Stomach smooth muscle (tissue), 2 donors: ENCODE results near the gene UPK2.
"Not testable (repeated sequence)": the region's sequence is repeated elsewhere in the genome, so short reads cannot be mapped to it uniquely, and the experiment has no call there.

Source experiments
- H3K27ac ChIP-seq: one replicate; pipeline ENCODE4 v1.7.0; 2013; ENCODE audit warnings: mild to moderate bottlenecking, low read length, inconsistent platforms
- H3K27me3 ChIP-seq, 2 donors: one replicate each; pipeline ENCODE4 v1.7.0; 2013; ENCODE audit warnings: low read length in 2 of 2; ENCODE audit not compliant: insufficient read depth in 2 of 2, control insufficient read depth in 1 of 2
- H3K36me3 ChIP-seq, 2 donors: one replicate each; pipeline ENCODE4 v1.7.0; 2013; ENCODE audit warnings: low read length in 2 of 2; ENCODE audit not compliant: control insufficient read depth in 2 of 2, insufficient read depth in 2 of 2
- H3K4me1 ChIP-seq: one replicate; pipeline ENCODE4 v1.7.0; 2013; ENCODE audit warnings: low read length; ENCODE audit not compliant: control insufficient read depth, insufficient read depth
- H3K4me3 ChIP-seq, 2 donors: one replicate each; pipeline ENCODE4 v1.7.0; 2013; ENCODE audit warnings: low read length in 2 of 2
- H3K9ac ChIP-seq, 2 donors: one replicate each; pipeline ENCODE4 v1.7.0; 2013; ENCODE audit warnings: low read length in 2 of 2, mild to moderate bottlenecking in 1 of 2
- H3K9me3 ChIP-seq, 2 donors: one replicate each; pipeline ENCODE4 v1.7.0; 2013; ENCODE audit warnings: low read length in 2 of 2; ENCODE audit not compliant: control insufficient read depth in 2 of 2
- donor health status: healthy.
- donor health status: Pancreatic carcinoma.

The UPK2 gene

DNA sequence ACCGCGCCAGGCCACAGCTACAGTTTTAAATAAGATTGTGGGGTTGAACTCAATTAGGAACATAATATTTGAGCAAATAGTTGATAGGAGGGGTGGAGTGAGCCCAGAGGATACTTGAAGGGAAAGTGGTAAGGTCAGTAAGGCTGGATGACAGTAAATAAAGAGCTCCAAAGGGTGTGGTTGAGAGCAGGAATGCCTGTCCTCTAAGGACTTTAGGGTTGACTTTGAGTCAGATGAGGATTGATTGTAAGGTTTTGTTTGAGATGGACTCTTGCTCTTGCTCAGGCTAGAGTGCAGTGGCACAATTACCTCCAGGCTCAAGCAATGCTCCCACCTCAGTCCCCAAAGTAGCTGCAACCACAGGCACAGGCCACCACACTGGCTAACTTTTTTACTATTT is 17.9 kb downstream of the UPK2 start:
- no peak overlapping the region for H3K9ac ChIP-seq
- H3K4me3 ChIP-seq = no peak overlapping the region

DNA sequence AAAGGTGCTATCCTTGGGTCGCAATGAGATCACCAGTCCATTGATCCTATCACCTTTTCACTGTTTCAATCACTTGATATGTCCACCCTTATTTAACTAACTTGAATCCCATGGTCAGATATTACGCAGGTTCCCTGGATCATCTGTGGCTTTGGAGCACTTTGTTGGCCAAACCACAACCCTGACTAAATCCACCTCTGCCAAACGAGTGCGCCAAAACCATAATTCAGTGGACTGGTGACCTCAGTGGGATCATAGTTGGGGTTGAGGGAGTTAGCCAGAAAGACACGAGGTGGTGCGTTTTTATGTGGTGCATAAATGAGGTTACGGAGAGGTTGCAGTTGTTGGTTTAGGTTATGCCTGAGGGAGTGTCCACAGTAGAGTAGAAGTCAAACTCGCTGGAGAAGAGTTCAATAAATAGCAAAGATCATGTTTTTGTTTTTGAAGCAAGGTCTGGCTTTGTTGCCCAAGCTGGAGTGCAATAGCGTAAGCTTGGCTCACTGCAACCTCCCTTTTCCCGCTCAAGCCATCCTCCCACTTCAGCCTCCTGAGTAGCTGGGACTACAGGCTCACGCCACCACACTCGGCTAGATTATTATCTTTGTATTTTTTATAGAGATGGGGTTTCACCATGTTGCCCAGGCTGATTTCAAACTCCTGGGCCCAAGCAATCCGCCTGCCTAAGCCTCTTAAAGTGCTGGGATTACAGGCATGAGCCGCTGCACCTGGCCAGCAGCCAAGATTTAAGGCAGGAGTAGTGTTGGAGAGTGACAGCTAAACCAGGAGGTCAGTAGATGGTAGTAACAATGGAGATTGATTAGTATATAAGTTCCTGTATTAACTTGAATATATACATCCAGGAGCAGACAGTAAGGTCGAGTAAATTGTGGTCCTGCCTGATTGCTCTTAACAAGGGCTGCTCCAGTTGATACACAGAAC is 19.9 kb downstream of the UPK2 start:
- no peak overlapping the region for H3K27ac ChIP-seq
- no peaks in the 10 kb centered on the region for H3K4me1 ChIP-seq
- no peaks in the 10 kb centered on the region for H3K36me3 ChIP-seq
- no peaks in the 10 kb centered on the region for H3K9me3 ChIP-seq
- peaks cover 3 to 11% of the 10 kb centered on the region in 2 donors for H3K27me3 ChIP-seq
- no peak overlapping the region for H3K4me3 ChIP-seq
- no peak overlapping the region for H3K9ac ChIP-seq

More for the DNA sequence above, 17.9 kb downstream of the UPK2 start:
- H3K4me1 ChIP-seq = no peaks in the 10 kb centered on the region
- no peaks in the 10 kb centered on the region for H3K9me3 ChIP-seq
- peaks cover 2 to 11% of the 10 kb centered on the region in 2 donors for H3K27me3 ChIP-seq
- H3K36me3 ChIP-seq = no peaks in the 10 kb centered on the region
- no peak overlapping the region for H3K27ac ChIP-seq

DNA sequence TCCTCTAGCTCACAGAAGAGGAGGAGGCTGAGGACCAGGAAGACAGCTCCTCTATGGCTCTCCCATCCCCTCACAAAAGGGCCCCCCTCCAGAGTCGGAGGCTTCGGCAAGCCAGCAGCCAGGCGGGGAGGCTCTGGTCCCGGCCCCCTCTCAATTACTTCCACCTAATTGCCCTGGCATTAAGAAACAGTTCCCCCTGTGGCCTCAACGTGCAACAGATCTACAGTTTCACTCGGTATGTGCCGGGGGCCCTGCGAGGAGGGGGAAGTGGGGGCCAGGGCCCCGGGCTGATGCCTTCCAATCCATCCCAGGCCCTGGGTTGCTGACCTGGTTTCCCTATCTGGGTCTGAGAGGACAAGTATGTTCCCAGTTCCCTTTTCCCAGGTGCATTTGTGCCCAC is 23.3 kb downstream of the UPK2 start:
- Histone ChIP-seq H3K27ac (no peak overlapping the region), H3K4me1 (no peaks in the 10 kb centered on the region), H3K9ac (no peak overlapping the region), H3K9me3 (no peaks in the 10 kb centered on the region), H3K27me3 (peaks cover 0 to 3% of the 10 kb centered on the region in 2 donors), H3K36me3 (no peaks in the 10 kb centered on the region), H3K4me3 (no peak overlapping the region)

DNA sequence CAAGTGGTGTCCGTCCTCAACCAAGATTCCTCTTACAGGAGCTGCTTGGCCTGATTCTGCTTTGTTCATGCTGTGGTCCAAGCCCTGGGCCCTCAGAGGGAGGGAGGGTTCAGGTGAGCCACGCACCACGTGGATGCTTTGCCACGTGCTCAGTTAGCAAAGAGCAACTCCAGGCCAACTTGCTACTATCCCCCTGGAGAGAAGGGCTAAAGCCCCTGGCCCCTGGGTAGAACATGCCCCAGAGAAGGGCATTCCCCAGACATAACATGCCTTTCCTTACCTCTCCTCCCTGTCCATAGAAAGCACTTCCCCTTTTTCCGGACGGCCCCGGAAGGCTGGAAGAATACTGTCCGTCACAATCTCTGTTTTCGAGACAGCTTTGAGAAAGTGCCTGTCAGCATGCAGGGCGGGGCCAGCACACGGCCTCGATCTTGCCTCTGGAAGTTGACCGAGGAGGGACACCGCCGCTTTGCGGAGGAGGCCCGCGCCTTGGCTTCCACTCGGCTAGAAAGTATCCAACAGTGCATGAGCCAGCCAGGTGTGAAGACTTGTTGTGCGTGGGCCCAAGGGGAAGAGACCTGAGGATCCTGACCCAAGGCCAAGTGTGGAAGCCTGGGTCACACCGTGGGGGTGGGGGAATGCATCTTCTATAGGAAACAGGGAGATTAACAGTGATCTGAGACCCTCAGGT is 24.2 kb downstream of the UPK2 start:
- Histone ChIP-seq H3K27ac (no peak overlapping the region), H3K9me3 (no peaks in the 10 kb centered on the region), H3K36me3 (no peaks in the 10 kb centered on the region), H3K4me1 (no peaks in the 10 kb centered on the region), H3K27me3 (peaks cover 0 to 3% of the 10 kb centered on the region in 2 donors), H3K9ac (no peak overlapping the region), H3K4me3 (peak overlapping the region in 1 of 2 donors; percentile 35)

DNA sequence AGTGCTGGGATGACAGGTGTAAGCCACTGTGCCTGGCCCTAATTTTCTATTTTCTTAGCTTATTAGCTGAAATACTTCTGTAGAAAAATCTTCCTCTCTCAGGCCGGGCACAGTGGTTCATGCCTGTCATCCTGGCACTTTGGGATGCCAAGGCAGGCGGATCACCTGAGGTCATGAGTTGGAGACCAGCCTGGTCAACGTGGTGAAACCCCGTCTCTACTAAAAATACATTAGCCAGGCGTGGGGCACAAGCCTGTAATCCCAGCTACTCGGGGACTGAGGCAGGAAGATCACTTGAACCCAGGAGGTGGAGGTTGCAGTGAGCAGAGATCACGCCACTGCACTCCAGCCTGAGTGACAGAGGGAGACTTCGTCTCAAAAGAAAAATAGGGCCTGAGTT is 28.2 kb downstream of the UPK2 start:
- not testable (repeated sequence) for H3K9ac ChIP-seq, H3K36me3 ChIP-seq, H3K4me3 ChIP-seq

DNA sequence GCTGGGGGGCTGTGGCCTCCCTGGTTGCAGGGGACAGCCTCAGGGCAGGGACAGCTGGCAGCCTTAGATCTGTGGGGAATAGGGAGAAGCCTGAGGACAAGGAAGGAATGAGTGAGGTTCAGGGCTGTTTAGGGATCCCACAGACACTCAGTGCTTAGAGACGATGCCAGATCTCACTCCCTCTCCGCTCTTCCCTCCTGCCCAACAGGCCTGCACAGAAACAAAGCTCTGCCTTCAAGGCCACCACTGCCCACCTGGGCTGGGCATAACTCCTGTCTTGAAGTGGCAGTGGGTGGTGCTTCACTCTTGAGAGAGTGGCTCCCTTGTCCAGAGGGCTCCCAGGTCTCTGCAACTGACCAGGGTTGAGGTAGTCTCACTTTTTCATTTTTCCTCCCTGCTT is 28.7 kb downstream of the UPK2 start:
- no peak overlapping the region for H3K4me3 ChIP-seq
- H3K27ac ChIP-seq = no peak overlapping the region
- H3K9ac ChIP-seq = no peak overlapping the region
- no peaks in the 10 kb centered on the region for H3K4me1 ChIP-seq
- H3K36me3 ChIP-seq = no peaks in the 10 kb centered on the region
- H3K27me3 ChIP-seq = peaks cover 0 to 2% of the 10 kb centered on the region in 2 donors
- H3K9me3 ChIP-seq = no peaks in the 10 kb centered on the region

More for the DNA sequence above, 28.2 kb downstream of the UPK2 start:
- not testable (repeated sequence) for H3K27me3 ChIP-seq, H3K27ac ChIP-seq, H3K4me1 ChIP-seq, H3K9me3 ChIP-seq

DNA sequence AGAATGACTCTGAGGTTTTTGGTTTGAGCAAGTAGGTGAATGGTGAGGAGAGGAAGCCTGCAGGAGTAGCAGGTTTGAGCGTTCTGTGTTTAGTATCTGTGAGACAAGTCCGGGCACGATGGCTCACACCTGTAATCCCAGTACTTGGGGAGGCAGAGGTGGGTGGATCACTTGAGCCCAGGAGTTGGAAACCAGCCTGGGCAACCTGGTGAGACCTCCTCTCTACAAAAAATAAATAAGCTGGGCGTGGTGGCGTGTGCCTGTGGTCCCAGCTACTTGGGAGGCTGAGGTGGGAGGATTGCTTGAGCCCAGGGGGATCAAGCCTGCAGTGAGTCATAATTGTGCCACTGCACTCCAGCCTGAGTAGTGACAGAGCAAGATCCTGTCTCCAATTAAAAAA is 32.2 kb downstream of the UPK2 start:
- no peaks in the 10 kb centered on the region for H3K36me3 ChIP-seq
- no peaks in the 10 kb centered on the region for H3K27me3 ChIP-seq
- H3K4me1 ChIP-seq = no peaks in the 10 kb centered on the region
- no peak overlapping the region for H3K27ac ChIP-seq
- H3K4me3 ChIP-seq = no peak overlapping the region
- H3K9me3 ChIP-seq = no peaks in the 10 kb centered on the region
- H3K9ac ChIP-seq = no peak overlapping the region

DNA sequence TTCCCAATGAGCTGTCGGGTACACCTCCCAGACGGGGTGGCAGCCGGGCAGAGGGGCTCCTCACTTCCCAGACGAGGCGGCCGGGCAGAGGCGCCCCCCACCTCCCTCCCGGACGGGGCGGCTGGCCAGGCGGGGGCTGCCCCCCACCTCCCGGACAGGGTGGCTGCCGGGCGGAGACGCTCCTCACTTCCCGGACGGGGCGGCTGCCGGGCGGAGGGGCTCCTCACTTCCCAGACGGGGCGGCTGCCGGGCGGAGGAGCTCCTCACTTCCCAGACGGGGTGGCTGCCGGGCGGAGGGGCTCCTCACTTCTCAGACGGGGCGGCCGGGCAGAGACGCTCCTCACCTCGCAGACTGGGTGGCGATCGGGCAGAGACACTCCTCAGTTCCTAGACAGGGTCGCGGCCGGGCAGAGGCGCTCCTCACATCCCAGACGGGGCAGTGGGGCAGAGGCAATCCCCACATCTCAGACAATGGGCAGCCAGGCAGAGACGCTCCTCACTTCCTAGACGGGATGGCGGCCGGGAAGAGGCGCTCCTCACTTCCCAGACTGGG is 35.5 kb downstream of the UPK2 start:
- H3K9ac ChIP-seq, H3K36me3 ChIP-seq, H3K27me3 ChIP-seq, H3K9me3 ChIP-seq, H3K4me1 ChIP-seq, H3K27ac ChIP-seq, H3K4me3 ChIP-seq: not testable (repeated sequence)

DNA sequence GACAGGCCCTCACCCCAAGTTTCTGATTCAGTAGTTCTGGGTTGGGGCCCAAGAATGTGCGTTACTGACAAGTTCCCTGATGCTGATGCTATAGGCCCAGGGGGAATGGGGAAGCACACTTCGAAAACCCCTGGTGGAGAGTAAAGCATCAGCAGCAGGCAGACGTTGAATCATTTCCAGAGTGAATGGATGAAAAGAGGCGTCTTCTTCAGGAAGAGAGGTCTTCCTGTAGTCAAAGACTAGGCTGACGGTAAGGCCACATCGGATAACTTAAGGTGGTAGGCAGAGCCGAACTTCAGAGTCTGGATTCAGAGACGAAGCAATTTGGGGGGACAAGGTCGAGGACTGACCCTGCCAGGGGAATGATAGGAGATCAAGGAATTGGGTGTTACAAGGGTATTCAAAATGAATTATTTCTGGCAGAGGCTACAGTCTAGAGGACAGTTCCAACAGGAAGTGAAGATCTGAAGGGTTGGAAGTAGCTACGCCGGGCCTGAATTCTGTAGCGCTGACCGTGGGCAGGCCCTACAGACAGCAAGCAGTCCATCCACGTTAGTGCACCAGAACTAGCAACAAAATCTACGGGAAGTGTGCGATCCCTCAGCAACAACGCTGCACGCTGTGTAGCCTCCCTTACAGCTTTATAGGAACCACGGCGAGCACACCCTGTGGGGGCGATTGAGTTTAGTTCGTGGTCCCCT is 41.0 kb downstream of the UPK2 start:
- Histone ChIP-seq H3K36me3 (peaks cover 2 to 3% of the 10 kb centered on the region in 2 donors), H3K27ac (peak overlapping the region; percentile 87), H3K4me3 (peak overlapping the region; percentile 96 to 99), H3K4me1 (peaks cover 26% of the 10 kb centered on the region), H3K27me3 (no peaks in the 10 kb centered on the region), H3K9ac (peak overlapping the region; percentile 85 to 88), H3K9me3 (no peaks in the 10 kb centered on the region)

DNA sequence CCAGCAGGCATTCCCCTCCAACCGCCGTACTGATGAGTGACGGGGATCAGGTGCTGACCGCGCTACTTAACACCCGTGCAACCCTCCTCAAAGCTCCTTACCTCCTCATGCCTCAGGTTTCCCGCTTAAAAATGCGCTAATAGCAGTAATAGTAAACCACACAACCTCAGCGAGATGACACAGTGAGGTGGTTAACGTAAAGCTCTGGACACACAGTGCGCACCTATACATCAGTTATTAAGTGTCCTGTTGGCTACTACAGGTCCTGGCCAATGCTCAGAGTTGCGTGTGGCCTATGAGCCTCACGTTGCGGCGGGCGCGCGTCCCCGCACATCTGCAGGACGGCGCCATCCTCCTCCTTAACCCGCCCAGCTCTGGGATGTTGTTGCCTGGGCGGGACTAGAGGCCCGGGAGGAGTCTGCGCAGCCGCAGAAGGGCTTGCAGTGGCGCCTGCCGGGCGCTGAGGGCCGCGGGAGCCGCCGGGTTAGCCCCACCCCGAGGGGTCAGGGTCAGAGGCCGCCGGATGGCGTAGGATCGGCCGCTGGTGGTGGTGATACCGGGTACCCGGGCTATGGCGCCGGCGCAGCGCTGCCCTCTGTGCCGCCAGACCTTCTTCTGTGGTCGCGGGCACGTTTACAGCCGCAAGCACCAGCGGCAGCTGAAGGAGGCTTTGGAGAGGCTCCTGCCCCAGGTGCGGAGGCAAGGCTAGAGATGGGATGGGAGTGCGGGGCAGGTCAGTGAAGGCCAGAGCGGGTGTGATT is 41.7 kb downstream of the UPK2 start, which contains the start of gene CENATAC:
Gene CENATAC, plus strand, starts transcription at position 512 of the 761 bp plus-strand sequence. Its CDS starts 60 bp downstream, at position 572.
- Histone ChIP-seq H3K27me3 (no peaks in the 10 kb centered on the region), H3K9me3 (no peaks in the 10 kb centered on the region), H3K9ac (peak within 1 kb of the TSS; percentile 88 to 89), H3K27ac (peak within 1 kb of the TSS; percentile 87), H3K4me1 (peaks cover 26% of the 10 kb centered on the region), H3K36me3 (peaks cover 2 to 3% of the 10 kb centered on the region in 2 donors), H3K4me3 (peak within 1 kb of the TSS; percentile 96 to 99)
